Medulla oblongata (tissue), 1 donor: Measurements from ENCODE around the gene PLEKHG4B.

ENCODE experiments used
- DNase-seq: peaks from one replicate; pipeline ENCODE4 v3.0.0-alpha.2; 2015; ENCODE audit errors: extremely low spot score

PLEKHG4B gene

DNA sequence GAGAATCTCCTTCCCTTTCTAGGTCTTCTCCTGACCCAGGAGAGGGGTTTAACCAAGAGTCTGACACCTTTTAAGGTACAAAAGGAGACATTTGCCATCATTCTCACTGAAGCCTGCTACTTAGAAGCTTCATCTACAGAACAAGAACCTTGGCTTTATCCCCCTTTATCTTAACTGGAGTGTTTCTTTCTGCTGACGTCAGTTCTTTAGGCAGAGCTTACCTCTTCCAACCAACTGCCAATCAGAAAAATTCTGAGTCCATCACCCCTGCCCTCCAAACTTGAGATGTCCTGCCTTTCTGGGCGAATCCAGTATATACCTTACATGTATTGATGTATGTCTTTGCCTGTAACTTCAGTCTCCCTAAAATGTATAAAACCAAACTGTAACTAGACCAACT is 37.2 kb downstream of the PLEKHG4B start:
- no peak for DNase-seq

DNA sequence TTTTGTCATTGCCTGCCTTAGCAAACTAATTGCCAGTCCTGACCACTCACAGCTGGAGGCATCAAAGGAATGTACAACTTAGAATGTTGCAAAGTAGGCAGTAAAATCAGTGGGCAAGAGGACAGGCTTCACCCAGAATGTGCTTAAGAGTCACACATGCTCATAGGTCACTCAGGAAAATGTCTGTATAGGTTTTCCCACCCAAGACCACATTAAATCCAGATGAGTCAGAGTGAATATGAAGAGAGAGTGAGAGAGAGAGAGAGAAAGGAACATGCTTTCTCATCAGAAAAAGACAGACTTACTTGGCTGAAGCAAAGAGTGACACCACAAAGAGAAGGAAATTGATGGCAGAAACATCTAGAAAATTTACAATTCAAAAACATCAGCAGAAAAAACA is 37.9 kb downstream of the PLEKHG4B start:
- DNase-seq = no peak

DNA sequence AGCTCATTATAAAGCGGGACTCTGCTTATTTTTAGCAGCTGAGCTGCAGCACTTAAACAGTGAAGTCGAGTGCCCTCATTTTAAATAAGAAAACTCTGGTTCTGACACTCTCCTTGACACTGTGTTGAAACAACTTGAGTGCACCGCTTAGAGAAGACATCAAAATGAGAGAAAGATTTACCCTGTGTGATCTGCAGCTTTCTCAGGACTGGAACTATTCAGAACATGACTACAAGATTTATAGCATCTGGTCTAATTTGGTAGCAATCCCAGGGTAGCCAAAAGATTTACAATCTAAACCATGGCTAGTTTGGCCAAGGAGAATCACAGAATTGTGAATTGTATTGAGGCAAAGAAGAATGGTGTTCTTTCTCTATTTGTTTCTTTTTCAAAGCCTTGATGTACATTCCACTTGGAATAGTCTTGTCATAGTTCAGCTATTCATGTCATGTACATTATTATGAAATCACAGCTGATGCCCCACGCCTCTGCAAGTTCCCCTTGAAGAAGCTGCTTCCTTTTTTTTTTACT is 38.7 kb downstream of the PLEKHG4B start:
- DNase-seq = no peak

DNA sequence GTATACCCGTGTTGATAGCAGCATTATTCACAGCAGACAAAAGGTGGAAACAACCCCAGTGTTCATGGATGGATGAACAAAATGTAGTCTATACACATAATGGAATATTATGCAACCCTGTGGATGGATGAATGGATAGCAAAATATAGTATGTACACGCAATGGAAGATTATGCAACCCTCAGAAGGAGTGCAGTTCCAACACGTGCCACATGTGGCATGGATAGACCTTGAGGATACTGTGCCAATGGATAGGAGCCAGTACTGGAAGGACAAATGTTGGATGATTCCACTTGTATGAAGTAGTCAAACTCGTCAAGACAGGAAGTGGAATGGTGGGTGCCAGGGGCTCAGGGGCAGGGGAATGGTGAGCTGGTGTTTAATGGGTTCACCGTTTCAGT is 44.9 kb downstream of the PLEKHG4B start:
- DNase-seq = no peak

DNA sequence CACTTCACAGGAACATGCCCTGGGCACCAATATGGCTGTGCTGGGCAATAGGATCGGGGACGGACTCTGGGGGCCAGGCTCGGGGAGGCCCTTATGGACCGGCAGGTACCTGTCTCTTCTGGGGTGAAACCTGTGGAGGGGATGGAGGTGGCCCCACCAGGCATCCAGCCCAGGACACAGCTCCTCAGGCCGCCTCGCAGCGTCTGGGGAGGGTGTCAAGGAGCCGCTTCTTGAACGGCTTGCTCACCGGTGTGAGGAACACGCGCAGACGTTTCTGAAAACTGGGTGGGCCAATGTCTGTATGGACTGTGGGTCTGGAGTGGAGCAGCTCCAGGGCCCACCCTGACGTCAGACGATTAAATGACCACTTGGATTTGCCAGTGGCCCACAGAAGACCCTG is 45.8 kb downstream of the PLEKHG4B start:
- no peak for DNase-seq

DNA sequence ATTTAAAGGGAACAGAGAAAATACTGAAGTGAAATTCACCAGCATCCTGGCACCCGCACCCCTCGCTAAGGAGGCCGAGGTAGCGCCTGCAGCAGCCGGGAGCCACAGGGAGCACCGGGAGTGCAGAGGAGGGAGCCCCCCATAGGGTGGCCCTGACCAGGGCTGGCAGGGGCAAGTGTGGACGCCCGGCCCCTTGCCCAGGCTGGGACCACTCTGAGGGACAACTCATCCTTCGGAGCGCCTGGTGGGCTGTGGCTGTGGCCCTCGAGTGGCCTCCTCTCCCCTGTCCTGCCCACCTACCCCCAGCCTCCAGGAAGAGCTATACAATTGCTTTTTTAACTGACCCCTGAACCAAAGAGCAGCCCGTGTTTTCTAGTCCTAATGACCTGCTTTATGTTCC is 47.0 kb downstream of the PLEKHG4B start:
- DNase-seq = no peak

DNA sequence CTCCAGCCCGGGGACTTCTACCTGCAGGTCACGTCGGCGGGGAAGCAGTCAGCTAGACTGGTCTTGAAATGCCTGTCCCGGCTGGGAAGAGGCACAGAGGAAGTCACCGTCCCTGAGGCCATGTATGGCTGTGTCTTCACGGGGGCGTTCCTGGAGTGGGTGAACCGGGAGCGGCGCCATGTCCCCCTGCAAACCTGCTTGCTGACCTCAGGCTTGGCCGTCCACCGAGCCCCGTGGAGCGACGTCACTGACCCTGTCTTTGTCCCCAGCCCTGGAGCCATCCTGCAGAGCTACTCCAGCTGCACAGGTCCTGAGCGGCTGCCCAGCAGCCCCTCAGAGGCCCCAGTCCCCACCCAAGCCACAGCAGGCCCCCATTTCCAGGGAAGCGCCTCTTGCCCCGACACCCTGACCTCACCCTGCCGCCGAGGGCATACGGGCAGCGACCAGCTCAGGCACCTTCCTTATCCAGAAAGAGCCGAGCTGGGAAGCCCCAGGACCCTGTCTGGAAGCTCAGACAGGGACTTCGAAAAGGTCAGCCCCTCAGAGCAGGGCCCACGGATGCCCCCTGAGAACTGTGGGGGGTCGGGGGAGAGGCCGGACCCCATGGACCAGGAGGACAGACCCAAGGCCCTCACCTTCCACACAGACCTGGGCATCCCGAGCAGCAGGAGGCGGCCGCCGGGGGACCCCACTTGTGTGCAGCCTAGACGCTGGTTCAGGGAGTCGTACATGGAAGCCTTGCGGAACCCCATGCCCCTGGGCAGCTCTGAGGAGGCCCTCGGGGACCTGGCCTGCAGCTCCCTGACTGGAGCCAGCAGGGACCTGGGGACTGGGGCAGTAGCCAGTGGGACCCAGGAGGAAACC is 47.8 kb downstream of the PLEKHG4B start:
- DNase-seq = no peak

DNA sequence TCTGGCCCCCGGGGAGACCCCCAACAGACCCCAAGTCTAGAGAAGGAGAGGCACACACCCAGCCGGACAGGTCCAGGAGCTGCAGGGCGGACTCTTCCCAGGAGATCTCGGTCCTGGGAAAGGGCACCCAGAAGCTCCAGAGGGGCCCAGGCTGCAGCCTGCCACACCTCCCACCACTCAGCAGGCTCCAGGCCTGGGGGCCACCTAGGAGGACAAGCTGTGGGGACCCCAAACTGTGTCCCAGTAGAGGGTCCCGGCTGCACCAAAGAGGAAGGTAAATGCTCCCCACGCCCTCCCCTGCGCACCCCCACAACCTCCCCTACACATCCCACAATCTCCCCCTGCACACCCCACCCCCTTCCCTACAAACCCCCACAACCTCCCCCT is 48.5 kb downstream of the PLEKHG4B start:
- DNase-seq = no peak

DNA sequence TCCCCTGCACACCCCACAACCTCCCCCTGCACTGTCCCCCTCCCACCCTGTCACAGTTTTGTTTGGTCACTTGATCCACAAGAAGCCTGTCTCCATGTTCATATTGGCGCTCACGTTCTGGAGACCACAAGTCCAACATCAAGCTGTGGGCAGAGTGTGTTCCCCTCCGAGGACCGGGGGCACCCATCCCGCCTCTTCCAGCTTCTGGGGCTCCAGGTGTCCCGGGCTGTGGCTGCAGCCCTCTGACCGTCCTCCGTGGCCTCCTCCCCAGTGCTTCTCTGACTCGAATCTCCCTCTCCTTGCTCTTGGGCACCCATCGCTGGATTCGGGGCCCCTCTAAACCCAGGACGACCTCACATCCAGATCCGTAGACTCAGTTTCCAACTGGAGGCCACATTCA is 49.2 kb downstream of the PLEKHG4B start:
- no peak for DNase-seq

DNA sequence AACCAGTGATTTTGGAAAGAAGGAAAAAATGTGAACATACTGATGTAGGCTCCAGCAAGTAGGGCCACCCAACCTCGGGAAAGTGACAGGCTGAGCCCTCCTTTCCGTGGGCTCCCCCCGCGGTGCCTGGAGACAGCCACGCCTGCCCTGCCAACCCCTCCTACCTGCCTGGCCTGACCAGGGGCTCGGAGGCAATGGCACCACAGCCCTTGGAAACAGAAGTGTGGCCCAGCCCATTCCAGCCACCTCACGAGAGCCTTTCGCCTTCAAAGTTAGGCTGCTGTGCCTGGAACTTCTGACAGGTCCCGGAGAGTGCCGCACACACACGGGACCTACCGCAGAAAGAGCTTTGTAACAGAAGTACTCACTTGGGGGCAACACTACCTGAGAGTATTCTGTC is 49.8 kb downstream of the PLEKHG4B start:
- no peak for DNase-seq

DNA sequence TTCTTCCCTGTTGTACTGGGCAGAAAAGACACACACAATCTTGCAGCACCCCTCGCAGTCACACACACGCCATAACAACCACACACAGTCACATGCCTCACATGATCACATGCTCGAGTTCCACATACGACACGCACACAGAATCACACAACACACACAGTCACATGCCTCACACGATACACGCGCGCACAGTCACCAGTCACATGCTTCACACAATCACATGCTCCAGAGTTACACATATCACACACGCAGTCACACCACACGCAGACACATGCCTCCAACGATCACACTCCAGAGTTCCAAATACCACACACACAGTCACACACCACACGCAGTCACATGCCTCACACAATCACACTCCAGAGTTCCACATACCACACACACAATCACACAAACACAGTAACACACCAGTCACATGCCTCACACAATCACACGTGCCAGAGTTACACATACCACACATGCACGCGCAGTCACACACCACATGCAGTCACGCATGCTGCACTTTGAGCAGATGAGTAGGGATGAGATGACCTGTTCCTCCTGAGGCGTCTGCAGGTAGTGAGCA is 50.4 kb downstream of the PLEKHG4B start:
- DNase-seq = no peak

DNA sequence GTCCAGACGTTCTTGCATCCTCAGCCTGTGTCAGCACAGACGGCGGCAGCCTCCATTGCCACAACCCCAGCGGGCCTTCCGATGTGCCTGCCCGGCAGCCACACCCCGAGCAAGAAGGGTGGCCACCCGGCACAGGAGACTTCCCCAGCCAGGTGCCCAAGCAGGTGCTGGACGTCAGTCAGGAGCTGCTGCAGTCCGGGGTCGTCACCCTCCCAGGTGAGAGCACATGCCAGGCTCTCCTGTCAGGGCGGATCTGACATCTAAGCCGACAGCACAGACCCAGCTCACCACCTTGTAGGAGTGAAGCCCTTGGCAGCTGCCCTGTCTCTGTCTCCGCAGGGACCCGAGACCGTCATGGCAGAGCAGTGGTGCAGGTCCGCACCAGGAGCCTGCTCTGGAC is 51.1 kb downstream of the PLEKHG4B start:
- no peak for DNase-seq

DNA sequence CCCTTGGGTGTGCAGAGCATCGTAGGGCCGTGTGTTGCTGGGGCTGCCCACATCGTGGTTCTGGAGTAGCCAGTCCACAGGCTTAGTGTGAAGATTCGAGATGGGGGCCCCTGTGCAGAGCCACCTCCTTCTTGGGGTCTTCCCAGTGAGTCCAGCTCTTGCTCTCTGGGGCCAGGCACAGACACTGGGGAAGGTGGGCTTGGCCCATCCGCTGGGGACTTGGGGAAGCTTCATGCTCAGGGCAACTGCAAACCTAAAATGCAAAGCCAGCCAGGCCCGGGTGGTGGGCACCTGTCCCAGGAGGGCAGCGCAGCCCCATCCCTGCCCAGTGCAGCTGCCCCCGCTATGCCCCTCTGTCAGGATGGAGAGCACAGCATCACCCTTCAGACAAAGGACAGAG is 53.0 kb downstream of the PLEKHG4B start:
- no peak for DNase-seq

DNA sequence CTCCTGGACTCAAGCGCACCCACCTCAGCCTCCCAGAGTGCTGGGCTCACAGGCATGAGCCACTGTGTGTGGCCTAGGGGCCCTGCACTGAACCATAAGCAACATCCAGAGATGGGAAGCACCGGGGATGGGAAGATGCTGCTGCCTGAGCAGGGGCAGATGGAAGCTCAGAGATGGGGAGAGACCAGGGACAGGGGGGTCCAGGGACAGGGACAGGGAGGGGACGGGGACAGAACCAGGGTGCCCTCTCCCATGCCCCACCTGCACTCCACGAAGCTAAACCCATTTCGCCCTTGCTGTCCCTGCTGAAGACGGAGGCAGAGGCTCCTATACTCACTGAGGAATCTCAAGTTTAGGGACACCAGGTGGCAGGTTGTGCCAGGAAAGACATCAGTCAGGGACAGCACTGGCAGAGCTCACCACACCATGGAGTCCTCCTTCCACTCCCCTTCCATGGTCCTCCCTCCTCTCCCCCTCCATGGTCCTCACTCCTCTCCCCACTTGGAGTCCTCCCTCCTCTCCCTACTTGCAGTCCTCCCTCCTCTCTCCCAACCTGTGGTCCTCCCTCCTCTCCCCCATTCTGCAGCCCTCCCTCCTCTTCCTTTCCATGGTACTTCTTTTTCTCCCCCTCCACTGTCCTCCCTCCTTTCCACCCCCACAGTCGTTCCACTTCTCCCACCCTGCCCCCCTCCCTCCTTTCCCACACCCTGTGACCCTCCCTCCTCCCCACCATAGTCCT is 53.8 kb downstream of the PLEKHG4B start:
- DNase-seq = no peak

DNA sequence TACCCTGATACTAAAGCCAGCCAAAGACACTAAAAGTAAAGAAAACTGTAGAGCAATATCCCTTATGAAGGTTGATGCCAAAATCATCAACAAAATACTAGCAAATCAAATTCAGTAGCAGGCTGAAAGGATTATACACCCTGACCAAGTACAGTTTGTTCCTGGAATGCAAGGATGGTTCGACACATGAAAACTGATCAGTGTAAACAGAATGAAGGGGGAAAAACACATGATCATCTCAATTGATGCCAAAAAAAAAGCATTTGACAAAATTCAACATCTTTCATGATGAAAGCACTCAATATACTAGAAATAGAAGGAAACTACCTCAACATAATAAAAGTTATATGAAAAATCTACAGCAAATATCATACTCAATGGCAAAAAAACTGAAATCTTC is 55.8 kb downstream of the PLEKHG4B start:
- no peak for DNase-seq

DNA sequence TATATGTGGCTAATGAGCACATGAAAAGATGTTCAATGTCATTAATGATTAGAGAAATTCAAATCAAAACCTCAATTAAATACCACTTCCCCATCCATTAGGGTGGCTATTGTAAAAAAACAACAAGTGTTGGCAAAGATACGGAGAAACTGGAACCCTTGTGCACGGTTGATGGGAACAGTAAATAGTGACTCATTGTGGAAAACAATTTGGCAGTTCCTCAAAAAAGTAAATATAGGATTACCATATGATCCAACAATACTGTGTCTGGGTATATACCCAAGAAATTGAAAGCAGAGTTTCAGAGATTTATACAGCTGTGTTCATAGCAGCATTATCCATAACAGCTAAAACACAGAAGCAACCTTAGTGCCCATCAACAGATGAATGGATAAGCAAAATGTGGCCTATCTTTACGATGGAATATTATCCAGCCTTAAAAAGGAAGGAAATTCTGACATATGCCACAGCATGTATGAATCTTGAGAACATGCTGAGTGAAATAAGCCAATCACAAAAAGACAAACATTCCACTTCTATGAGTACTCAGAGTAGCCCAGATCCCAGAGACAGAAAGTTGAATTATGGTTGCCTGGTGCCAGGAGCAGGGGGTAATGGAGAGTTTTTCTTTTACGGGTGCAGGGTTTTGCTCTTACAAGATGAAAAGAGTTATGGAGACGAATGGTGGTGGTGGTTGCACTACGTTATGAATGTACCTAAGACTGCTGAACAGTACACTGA is 57.9 kb downstream of the PLEKHG4B start:
- DNase-seq = no peak

DNA sequence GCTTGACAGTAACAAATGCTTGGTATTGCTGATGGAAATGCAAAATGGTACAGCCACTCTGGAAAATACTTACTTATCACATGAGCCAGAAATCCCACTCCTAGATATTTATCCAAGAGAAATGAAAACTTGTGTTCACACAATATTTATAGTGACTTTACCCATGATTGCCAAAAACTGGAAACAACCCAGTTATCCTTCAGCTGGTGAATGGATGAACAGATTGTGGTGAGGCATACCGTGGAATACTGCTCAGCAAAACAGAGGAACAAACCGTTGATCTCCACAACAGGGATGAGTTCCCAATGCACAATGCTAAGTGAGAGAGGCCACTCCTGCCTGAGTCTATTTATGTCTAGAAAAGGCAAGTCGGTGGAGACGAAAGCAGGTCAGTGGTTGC is 58.8 kb downstream of the PLEKHG4B start:
- DNase-seq = no peak

DNA sequence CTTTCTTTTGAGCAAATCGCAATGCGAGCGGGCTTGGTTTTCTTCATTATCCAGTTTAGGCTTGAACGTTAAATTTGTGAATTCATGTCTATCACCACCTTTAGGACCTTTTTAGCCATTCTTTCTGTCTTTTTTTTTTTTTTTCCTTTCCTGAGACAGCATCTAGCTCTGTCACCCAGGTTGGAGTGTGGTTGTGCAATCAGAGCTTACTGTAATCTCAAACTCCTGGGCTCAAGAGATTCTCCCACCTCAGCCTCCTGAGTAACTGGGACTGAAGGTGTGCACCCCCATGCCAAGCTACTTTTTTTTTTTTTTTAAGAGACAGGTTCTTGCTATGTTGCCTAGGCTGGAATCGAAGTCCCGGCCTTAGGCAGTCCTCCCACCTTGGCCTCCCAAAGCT is 60.1 kb downstream of the PLEKHG4B start:
- no peak for DNase-seq

DNA sequence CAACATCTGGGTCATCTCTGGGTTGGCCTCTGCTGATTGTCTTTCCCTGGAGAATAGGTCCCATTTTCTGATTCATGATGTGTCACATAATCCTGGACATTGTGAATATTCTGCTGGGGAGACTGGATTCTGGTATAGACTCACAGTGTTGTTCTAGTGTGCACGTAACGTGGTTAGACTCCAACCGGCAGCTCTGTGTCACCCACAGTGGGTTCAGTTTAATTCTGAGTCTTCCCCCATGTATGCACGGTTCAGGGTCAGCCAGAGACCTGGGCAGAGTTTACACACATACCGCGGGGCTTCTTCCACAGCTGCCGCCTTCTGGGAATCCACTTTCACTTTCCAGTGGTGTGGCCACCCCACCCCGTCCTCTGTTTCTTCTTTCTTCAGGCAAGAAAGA is 61.3 kb downstream of the PLEKHG4B start:
- DNase-seq = no peak

DNA sequence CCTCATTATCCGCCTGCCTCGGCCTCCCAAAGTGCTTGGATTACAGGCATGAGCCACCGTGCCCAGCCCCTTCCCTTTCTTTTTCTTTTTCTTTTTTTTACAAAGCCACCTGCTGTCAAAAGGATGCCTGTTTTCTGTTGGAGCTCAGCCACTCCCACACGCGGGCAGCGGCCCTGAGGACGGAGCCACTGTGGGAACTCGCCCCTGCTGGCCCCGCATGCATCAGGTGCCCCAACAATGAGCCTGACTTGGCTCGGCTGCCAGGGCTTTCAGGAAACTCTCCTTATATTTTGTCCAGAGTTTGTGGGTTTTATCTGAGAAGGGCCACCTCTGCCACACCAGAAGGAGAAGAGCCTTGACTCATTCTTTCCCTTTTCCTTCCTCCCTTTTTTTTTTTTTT is 62.3 kb downstream of the PLEKHG4B start:
- no peak for DNase-seq

DNA sequence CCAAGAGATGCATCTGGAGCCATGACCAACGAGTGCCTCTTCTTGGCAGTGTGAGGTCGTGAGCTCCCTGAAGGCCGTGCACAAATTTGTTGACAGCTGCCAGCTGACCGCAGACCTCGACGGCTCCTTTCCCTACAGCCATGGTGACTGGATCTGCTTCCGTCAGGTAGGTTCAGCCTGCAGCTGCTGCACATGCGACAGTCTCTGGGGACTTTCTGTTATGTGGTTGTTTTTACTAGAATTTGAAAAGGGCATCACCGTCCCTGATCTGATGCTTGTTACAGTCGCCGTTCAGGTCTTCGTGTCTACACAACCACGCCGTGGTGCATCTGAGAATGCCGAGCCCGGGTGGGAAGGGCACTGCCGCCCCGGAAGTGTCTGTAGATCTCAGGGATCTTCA is 62.9 kb downstream of the PLEKHG4B start:
- no peak for DNase-seq
